Measurements from ENCODE around the gene FAM135A.
A peak's percentile ranks its signal among the peaks of the same experiment; 100 is the strongest.
"Not testable (repeated sequence)": the region's sequence is repeated elsewhere in the genome, so short reads cannot be mapped to it uniquely, and the experiment has no call there.

FAM135A gene

GRCh38 chr6:70510600-70510999 lies 97.3 kb downstream of the FAM135A start:
- Mint-ChIP-seq H3K4me3 (no peak overlapping the region), H3K9me3 (no peaks in the 10 kb centered on the region), H3K36me3 (peaks cover 7 to 9% of the 10 kb centered on the region in 2 donors), H3K27me3 (no peaks in the 10 kb centered on the region), H3K4me1 (no peaks in the 10 kb centered on the region), H3K27ac (no peak overlapping the region)
- ATAC-seq (replicated peaks) (no peak), DNase-seq (no peak)

DNA sequence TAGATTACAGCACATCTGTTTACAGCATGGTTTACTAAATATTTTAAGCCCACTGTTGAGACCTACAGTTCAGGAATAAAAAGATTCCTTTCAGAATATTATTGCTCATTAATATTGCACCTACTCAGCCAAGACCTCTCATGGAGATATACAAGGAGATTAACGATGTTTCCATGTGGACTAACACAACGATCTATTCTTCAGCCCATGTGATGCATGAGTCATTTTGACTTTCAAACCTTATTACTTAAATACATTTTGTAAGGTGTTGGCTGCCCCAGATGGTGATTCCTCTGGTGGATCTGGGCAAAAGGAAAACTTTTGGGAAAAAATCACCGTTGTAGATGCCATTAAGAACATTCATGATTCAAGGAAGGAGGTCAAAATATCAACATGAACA lies 105.4 kb downstream of the FAM135A start:
- Mint-ChIP-seq H3K9me3 (no peaks in the 10 kb centered on the region), H3K27ac (no peak overlapping the region), H3K27me3 (no peaks in the 10 kb centered on the region), H3K36me3 (peaks cover 0 to 13% of the 10 kb centered on the region in 2 donors), H3K4me1 (no peaks in the 10 kb centered on the region), H3K4me3 (no peak overlapping the region)
- no peak for ATAC-seq (replicated peaks)
- no peak for DNase-seq

DNA sequence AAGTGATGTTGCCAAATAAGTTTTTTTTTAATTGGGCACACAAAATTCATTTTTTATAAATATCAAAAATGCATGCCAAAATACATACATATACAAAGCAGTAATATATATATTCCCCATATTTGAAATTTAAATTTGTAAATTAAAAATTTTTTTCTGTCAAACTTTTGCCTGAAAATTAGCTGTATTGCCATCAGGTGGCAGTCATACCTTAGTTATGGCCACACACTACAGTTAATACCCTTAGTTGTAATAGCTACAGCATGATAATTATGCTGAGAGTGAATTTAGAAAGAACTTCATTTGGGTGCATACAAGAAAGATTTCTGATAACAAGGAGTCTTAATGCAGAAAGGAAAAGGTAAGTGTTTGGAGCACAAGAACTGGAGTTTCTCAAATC lies 107.3 kb downstream of the FAM135A start:
- Mint-ChIP-seq H3K4me3 (no peak overlapping the region), H3K36me3 (peaks cover 10 to 11% of the 10 kb centered on the region in 2 donors), H3K27me3 (no peaks in the 10 kb centered on the region), H3K9me3 (no peaks in the 10 kb centered on the region), H3K4me1 (no peaks in the 10 kb centered on the region), H3K27ac (no peak overlapping the region)
- ATAC-seq (replicated peaks) (peak in 1 of 2 donors; percentile 36), DNase-seq (no peak)

GRCh38 chr6:70524721-70525286 lies 111.5 kb downstream of the FAM135A start:
- DNase-seq (no peak), ATAC-seq (replicated peaks) (no peak)
- no peak overlapping the region for H3K4me3 Mint-ChIP-seq
- no peaks in the 10 kb centered on the region for H3K9me3 Mint-ChIP-seq
- no peaks in the 10 kb centered on the region for H3K27me3 Mint-ChIP-seq
- H3K27ac Mint-ChIP-seq = no peak overlapping the region
- H3K4me1 Mint-ChIP-seq = no peaks in the 10 kb centered on the region
- peaks cover 9 to 25% of the 10 kb centered on the region in 2 donors for H3K36me3 Mint-ChIP-seq

DNA sequence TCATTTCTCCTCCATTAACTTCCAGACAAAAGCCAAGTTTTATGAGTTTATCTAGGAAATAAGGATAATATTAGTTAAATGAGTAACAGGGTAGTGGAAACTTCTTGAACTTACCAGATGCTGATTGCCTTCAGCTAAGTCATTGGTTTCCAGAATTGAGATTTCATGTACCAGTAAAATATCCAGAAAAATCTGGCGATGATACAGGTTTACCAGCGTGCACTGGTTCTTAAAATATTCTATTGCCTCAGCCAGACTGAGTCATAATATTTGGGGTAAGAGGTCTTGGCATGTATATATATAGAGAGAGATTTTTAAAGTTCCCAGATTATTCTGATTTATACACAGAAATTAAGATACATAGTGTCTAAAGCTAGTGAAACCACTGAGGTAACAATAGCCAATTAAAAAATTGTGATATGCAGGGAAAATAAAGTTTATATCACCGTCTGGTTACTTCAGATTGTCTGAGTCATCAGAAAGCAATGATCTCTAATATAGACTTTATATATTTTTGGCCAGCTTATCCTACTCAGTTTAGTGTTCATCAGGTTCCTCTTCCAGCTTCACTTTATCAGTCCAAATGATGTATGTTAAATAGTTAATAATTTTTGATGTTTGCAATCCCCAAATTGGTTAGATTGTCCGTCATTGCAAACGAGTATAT lies 113.9 kb downstream of the FAM135A start:
- no peak for ATAC-seq (replicated peaks)
- H3K9me3 Mint-ChIP-seq = no peaks in the 10 kb centered on the region
- H3K4me1 Mint-ChIP-seq = peaks cover 0 to 7% of the 10 kb centered on the region in 2 donors
- no peaks in the 10 kb centered on the region for H3K27me3 Mint-ChIP-seq
- no peak for DNase-seq
- H3K4me3 Mint-ChIP-seq = no peak overlapping the region
- no peak overlapping the region for H3K27ac Mint-ChIP-seq
- H3K36me3 Mint-ChIP-seq = peaks cover 9 to 28% of the 10 kb centered on the region in 2 donors

DNA sequence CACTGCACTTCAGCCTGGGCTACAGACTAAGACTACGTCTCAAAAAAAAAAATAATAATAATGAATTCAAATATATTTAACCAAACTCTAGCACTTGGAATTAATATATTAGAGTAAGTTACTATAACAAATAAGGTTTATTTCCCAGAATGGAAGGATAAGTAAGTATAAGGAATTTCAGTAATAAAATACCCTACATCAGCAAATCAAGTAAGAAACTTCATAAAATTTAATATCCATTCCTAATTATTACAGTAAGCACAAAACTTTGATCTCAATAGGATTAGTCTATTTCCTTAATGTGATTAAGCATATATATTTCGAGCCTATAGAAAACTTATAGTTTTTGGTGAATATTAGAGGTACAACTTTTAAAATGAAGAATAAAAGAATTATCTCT lies 116.7 kb downstream of the FAM135A start:
- no peak for ATAC-seq (replicated peaks)
- Mint-ChIP-seq H3K36me3 (peaks cover 7 to 28% of the 10 kb centered on the region in 2 donors), H3K4me1 (peaks cover 0 to 7% of the 10 kb centered on the region in 2 donors), H3K27me3 (no peaks in the 10 kb centered on the region), H3K27ac (no peak overlapping the region), H3K4me3 (no peak overlapping the region), H3K9me3 (no peaks in the 10 kb centered on the region)
- no peak for DNase-seq

- H3K27ac Mint-ChIP-seq = peak overlapping the region; percentile 43
- peaks cover 7 to 23% of the 10 kb centered on the region in 2 donors for H3K36me3 Mint-ChIP-seq
- no peak overlapping the region for H3K4me3 Mint-ChIP-seq
- peaks cover 0 to 7% of the 10 kb centered on the region in 2 donors for H3K4me1 Mint-ChIP-seq
- DNase-seq = peak; percentile 1
- H3K27me3 Mint-ChIP-seq = no peaks in the 10 kb centered on the region
- ATAC-seq (replicated peaks) = peak; percentile 85 to 89
- no peaks in the 10 kb centered on the region for H3K9me3 Mint-ChIP-seq
Measured at GRCh38 chr6:70531133-70531532, 117.8 kb downstream of the FAM135A start.

DNA sequence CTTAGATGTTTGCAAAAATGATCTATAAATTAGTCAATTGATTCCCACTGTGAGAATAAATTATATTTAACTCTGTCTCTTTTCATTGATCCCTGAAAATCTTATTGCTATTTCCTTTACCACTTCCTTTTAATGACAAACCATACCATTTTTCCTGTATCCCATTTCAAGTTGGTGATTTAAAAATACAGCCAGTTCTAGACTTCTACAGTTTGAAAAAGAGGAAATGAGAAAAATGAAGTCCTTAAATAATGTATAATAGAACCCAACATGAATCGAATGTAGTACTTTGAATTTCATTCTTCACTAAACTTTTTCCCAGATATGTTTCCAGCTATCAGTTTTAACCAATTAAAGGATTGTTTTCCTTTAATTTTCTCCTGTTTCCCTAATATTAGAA lies 124.0 kb downstream of the FAM135A start:
- Mint-ChIP-seq H3K4me1 (peaks cover 0 to 8% of the 10 kb centered on the region in 2 donors), H3K36me3 (peaks cover 19 to 26% of the 10 kb centered on the region in 2 donors), H3K27ac (no peak overlapping the region), H3K27me3 (no peaks in the 10 kb centered on the region), H3K9me3 (no peaks in the 10 kb centered on the region), H3K4me3 (no peak overlapping the region)
- no peak for DNase-seq
- no peak for ATAC-seq (replicated peaks)

GRCh38 chr6:70538376-70538775 lies 125.1 kb downstream of the FAM135A start:
- Mint-ChIP-seq H3K4me1 (peaks cover 0 to 8% of the 10 kb centered on the region in 2 donors), H3K27me3 (no peaks in the 10 kb centered on the region), H3K36me3 (peaks cover 14 to 21% of the 10 kb centered on the region in 2 donors), H3K27ac (no peak overlapping the region), H3K4me3 (no peak overlapping the region), H3K9me3 (no peaks in the 10 kb centered on the region)
- DNase-seq (no peak), ATAC-seq (replicated peaks) (peak in 1 of 2 donors; percentile 53)

GRCh38 chr6:70547313-70547712 lies 134.0 kb downstream of the FAM135A start:
- DNase-seq = no peak
- no peak overlapping the region for H3K27ac Mint-ChIP-seq
- H3K27me3 Mint-ChIP-seq = no peaks in the 10 kb centered on the region
- H3K9me3 Mint-ChIP-seq = no peaks in the 10 kb centered on the region
- no peak overlapping the region for H3K4me3 Mint-ChIP-seq
- no peak for ATAC-seq (replicated peaks)
- no peaks in the 10 kb centered on the region for H3K4me1 Mint-ChIP-seq
- H3K36me3 Mint-ChIP-seq = peaks cover 0 to 9% of the 10 kb centered on the region in 2 donors

DNA sequence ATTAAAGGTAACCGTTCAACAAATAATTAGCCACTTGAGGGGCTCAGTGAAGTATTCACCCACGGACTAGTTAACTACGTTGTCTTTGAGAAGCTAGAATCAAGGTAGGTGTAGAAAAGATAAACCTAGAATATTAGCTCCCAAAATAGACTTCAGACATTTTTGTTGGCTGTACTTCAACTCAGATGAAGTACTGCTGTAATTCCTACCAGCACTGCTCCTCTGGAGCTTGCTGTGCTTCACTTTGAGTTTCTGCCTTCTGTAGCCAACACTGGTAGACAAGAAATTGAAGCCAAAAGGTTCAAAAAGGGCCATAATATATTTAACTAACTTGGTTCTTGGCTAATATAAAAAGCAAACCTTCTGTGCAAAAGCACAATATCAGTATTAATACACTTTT lies 134.6 kb downstream of the FAM135A start:
- peaks cover 0 to 9% of the 10 kb centered on the region in 2 donors for H3K36me3 Mint-ChIP-seq
- no peaks in the 10 kb centered on the region for H3K9me3 Mint-ChIP-seq
- H3K27ac Mint-ChIP-seq = no peak overlapping the region

GRCh38 chr6:70549327-70549726 lies 136.0 kb downstream of the FAM135A start:
- H3K27ac Mint-ChIP-seq = no peak overlapping the region
- ATAC-seq (replicated peaks) = no peak
- no peaks in the 10 kb centered on the region for H3K9me3 Mint-ChIP-seq
- no peaks in the 10 kb centered on the region for H3K4me1 Mint-ChIP-seq
- H3K4me3 Mint-ChIP-seq = no peak overlapping the region
- DNase-seq = no peak
- H3K36me3 Mint-ChIP-seq = peaks cover 0 to 9% of the 10 kb centered on the region in 2 donors
- H3K27me3 Mint-ChIP-seq = no peaks in the 10 kb centered on the region

More for the DNA sequence above, 134.6 kb downstream of the FAM135A start:
- no peaks in the 10 kb centered on the region for H3K27me3 Mint-ChIP-seq
- ATAC-seq (replicated peaks) (no peak), DNase-seq (no peak)
- no peaks in the 10 kb centered on the region for H3K4me1 Mint-ChIP-seq
- H3K4me3 Mint-ChIP-seq = no peak overlapping the region

DNA sequence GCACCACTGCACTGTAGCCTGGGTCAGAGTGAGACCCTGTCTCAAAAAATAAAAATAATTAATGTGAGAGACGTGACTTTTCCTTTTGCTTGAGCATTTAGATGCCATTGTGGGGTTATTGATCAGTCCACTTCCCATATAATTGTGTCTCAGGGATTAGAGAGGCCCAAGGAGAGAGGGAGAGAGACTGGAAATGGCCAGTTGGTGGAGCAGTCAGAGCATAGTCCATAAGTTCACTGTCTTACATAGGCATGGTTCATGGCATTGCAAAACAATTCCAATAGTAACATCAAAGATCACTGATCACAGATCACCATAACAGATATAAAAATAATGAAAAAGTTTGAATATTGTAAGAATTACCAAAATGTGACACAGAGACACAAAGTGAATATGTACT lies 138.3 kb downstream of the FAM135A start:
- peaks cover 0 to 9% of the 10 kb centered on the region in 2 donors for H3K36me3 Mint-ChIP-seq
- ATAC-seq (replicated peaks) (no peak), DNase-seq (no peak)
- H3K27ac Mint-ChIP-seq = no peak overlapping the region
- no peaks in the 10 kb centered on the region for H3K9me3 Mint-ChIP-seq
- H3K4me3 Mint-ChIP-seq = no peak overlapping the region
- no peaks in the 10 kb centered on the region for H3K4me1 Mint-ChIP-seq
- H3K27me3 Mint-ChIP-seq = no peaks in the 10 kb centered on the region

DNA sequence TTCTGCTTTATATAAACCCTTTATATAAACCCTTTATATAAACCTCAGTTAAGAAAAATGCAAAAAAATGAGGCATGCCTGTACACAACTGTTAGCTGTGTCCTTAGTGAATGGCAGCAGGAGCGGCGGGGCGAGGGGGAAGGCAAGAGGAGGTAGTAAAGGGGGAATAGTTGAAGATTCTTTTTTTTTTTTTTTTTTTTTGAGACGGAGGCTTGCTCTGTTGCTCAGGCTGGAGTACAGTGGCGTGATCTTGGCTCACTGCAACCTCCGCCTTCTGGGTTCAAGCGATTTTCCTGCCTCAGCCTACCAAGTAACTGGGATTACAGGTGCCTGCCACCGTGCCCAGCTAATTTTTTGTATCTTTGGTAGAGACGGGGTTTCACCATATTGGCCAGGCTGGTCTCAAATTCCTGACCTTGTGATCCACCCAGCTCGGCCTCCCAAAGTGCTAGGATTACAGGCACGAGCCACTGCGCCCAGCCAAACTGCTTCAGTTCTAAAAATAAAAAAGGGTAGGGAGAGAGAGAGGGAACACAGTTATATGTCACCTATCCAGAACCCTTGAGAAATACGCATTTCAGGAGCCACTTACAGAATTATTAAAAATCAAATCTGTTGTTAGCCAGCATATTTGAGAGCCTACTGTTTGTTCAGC lies 139.1 kb downstream of the FAM135A start:
- not testable (repeated sequence) for H3K27me3 Mint-ChIP-seq

GRCh38 chr6:70552974-70553373 lies 139.7 kb downstream of the FAM135A start:
- Mint-ChIP-seq H3K9me3 (no peaks in the 10 kb centered on the region), H3K4me3 (no peak overlapping the region), H3K4me1 (peaks cover 3 to 6% of the 10 kb centered on the region in 2 donors), H3K27me3 (no peaks in the 10 kb centered on the region), H3K27ac (no peak overlapping the region), H3K36me3 (peaks cover 3 to 13% of the 10 kb centered on the region in 2 donors)
- ATAC-seq (replicated peaks) = no peak
- no peak for DNase-seq

More for the DNA sequence above, 139.1 kb downstream of the FAM135A start:
- ATAC-seq (replicated peaks); DNase-seq; H3K9me3 Mint-ChIP-seq; H3K36me3 Mint-ChIP-seq; H3K27ac Mint-ChIP-seq; H3K4me1 Mint-ChIP-seq; H3K4me3 Mint-ChIP-seq: not testable (repeated sequence)
